Activated CD4-positive, alpha-beta T cell treated with anti-CD3 and anti-CD28 coated beads, Interleukin-2, amount 10 ng/mL, durations not matched to agents 24 days and 14 days (primary cell): Measurements from ENCODE around the gene PEAK1. TPM values are rescaled to one million over a fixed set of nuclear protein-coding genes. Genes with fewer than 3 reads are reported as not detected.

ENCODE experiments used
- DNase-seq: peaks from one replicate; pipeline ENCODE4 v3.0.0; 2022
- H3K27ac Mint-ChIP-seq: one replicate; pipeline ENCODE4 v1.8.0; 2022; ENCODE audit warnings: mild to moderate bottlenecking, mixed read lengths
- H3K27me3 Mint-ChIP-seq: one replicate; pipeline ENCODE4 v1.8.0; 2022; ENCODE audit warnings: mixed read lengths
- H3K36me3 Mint-ChIP-seq: one replicate; pipeline ENCODE4 v1.8.0; 2022; ENCODE audit warnings: low read depth, mild to moderate bottlenecking, mixed read lengths
- H3K4me1 Mint-ChIP-seq: one replicate; pipeline ENCODE4 v1.8.0; 2021; ENCODE audit warnings: mixed read lengths
- H3K4me3 Mint-ChIP-seq: one replicate; pipeline ENCODE4 v1.8.0; 2022; ENCODE audit warnings: mild to moderate bottlenecking, moderate library complexity, mixed read lengths
- H3K9me3 Mint-ChIP-seq: one replicate; pipeline ENCODE4 v1.8.0; 2021; ENCODE audit warnings: mixed read lengths
- intact Hi-C: fragments of 100-400 bp; cut with micrococcal nuclease; formaldehyde crosslinking; loops from one replicate; pipeline ENCODE4 v1.15.1; 2023
- total RNA-seq: library from RNA; stranded (reverse); gene quantifications from 2 replicates; pipeline ENCODE4 v1.2.3, GENCODE V29; 2022

Gene PEAK1
- total RNA-seq, 1 donor from 2014 or later: 25.9 TPM

DNA sequence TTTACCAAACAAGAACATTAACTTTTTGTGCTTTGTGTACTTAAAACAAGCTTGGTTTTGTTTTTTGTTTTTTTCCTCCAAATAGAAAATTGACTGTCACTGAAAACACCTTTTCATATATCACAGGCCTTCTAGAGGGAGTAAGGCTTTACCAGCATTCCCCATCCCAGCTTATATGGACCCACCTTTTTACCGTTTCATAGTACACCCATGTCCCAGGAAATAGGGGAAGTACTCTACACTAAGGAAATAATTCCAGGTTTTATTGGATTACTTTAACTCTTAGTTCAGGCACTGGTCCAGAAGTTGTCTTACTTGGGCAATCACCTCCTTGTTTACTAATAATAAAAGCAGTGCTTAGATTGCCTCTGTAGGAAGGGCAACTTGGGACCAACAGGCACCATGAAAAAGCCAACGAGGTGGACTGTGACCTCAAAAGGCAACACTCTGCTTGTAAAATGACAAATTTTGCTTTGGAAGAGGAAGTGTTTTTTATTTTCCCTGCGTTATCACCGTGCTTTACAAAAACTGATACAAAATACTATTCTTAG is 27.0 kb upstream of the PEAK1 start:
- Mint-ChIP-seq H3K36me3 (peaks cover 15% of the 10 kb centered on the region), H3K27me3 (no peaks in the 10 kb centered on the region), H3K4me1 (peaks cover 7% of the 10 kb centered on the region), H3K9me3 (no peaks in the 10 kb centered on the region), H3K4me3 (no peak overlapping the region), H3K27ac (no peak overlapping the region)
- no peak for DNase-seq
- intact Hi-C loops: no loop called here

DNA sequence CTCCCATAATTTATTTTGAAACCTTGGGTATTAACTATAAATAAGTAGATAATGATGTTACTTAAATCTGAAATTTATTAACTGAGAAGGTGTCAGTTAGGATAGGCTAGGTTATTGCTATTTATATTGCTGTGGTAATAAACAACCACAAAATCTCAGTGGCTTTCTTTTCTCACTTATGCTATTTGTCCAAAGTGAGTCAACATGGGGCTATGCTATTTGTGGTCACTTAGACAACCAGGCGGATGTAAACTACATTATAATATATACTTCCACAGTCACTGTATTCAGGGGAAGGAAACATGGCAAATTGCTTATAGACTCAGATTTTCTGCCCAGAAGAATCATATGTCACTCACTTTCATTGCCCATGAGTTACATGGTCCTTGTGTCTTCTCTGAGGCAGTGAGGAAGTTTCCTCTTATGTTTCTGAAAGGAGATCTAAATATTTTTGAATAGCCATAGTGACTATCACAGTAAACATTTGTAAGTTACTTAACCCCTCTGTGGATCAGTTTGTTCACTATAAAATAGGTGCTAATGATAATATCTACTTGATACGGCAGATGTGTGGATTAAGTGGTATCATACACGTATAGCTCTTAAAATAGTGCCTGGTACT is 20.6 kb upstream of the PEAK1 start:
- H3K9me3 Mint-ChIP-seq: no peaks in the 10 kb centered on the region
- intact Hi-C loops: no loop called here

DNA sequence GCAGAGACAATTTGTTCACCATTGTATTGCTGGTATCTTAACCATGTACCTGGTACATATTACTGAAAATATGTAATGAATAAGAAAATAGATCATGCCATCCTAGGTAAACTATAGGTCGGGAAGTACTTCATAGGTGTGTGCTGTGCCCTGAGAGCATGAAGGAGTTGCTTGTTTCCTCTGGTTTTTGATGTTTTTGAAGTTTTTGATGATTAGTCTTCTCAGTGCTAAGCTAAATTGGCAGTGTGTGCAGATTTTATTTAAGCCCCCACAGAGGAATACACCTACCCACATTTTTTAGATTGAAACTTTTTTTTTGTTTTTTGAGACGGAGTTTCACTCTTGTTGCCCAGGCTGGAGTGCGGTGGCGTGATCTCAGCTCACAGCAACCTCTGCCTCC is 17.4 kb upstream of the PEAK1 start:
- Mint-ChIP-seq H3K27me3 (no peaks in the 10 kb centered on the region), H3K4me1 (peaks cover 8% of the 10 kb centered on the region), H3K9me3 (no peaks in the 10 kb centered on the region), H3K4me3 (no peak overlapping the region), H3K36me3 (peaks cover 2% of the 10 kb centered on the region), H3K27ac (no peak overlapping the region)
- intact Hi-C loops: no loop called here
- no peak for DNase-seq

More for the DNA sequence above, 20.6 kb upstream of the PEAK1 start:
- Mint-ChIP-seq H3K27ac (no peak overlapping the region), H3K27me3 (no peaks in the 10 kb centered on the region), H3K36me3 (peaks cover 2% of the 10 kb centered on the region), H3K4me3 (no peak overlapping the region), H3K4me1 (peaks cover 8% of the 10 kb centered on the region)
- DNase-seq: no peak

DNA sequence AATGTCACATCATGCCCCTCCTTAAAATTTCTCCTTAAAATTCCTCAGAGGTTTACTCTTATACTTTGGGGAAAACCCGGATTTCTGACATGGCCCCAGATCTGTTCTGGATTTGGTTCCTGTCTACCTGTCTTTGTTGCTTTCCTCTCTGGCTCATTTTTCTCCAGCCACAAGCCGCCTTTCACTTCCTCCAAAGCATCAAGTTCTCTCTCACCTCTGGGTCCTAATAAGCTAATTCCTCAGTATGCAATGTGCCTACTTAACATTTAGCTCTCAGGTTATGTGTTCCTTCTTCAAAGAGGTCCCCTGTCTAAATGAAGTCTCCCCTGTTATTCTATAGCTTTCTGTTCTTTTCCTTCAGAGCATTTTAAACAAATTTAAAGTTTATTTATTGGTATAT is 16.9 kb upstream of the PEAK1 start:
- H3K27me3 Mint-ChIP-seq: no peaks in the 10 kb centered on the region
- peaks cover 2% of the 10 kb centered on the region for H3K36me3 Mint-ChIP-seq
- DNase-seq: no peak
- peaks cover 8% of the 10 kb centered on the region for H3K4me1 Mint-ChIP-seq
- H3K9me3 Mint-ChIP-seq: no peaks in the 10 kb centered on the region
- H3K27ac Mint-ChIP-seq: no peak overlapping the region
- intact Hi-C loops: no loop called here
- H3K4me3 Mint-ChIP-seq: no peak overlapping the region

DNA sequence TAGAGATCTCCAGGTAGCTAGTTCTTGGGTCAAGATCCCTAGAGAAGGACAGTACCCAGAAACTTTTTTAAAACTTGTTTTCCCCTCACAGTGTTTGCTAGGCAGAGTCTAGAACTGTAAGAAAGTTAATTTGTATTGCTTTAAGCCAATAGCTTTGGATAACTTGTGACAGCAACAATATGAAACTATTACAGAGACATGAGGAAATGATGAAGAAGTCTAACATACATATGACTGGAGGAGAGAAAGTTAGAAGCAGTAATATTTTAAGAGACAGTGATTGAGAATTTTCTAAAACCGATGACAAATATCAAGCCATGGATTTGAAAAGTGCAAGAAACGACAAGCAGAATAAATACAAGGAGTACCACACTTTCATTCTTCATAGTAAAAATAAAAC is 10.7 kb upstream of the PEAK1 start:
- no peaks in the 10 kb centered on the region for H3K27me3 Mint-ChIP-seq
- H3K9me3 Mint-ChIP-seq: no peaks in the 10 kb centered on the region
- peaks cover 7% of the 10 kb centered on the region for H3K36me3 Mint-ChIP-seq
- DNase-seq: no peak
- H3K4me1 Mint-ChIP-seq: peaks cover 24% of the 10 kb centered on the region
- no peak overlapping the region for H3K4me3 Mint-ChIP-seq
- H3K27ac Mint-ChIP-seq: peak overlapping the region; percentile 30
- intact Hi-C loops: no loop called here

DNA sequence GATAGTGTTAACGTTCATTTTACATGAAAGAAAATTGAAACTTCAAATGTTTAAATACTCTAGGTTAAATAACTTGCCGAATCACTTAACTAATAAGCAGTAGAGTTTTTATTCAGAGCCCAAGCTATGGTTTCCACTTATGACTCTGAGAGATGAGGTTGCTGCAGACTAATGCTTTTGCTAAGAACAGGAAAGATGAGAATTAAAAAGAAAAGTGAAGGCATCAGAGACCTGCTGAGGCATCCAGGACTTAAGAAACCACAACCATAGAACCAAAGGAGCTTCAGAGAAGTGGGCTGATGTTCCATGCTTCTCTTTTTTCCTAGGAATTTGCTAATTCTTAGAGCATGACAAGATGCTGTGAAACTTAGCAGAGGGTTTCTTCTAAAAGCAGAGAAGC is 10.3 kb upstream of the PEAK1 start:
- intact Hi-C loops: no loop called here
- H3K4me1 Mint-ChIP-seq: peaks cover 27% of the 10 kb centered on the region
- no peaks in the 10 kb centered on the region for H3K9me3 Mint-ChIP-seq
- peaks cover 7% of the 10 kb centered on the region for H3K36me3 Mint-ChIP-seq
- H3K27ac Mint-ChIP-seq: peak overlapping the region; percentile 30
- DNase-seq: no peak
- H3K27me3 Mint-ChIP-seq: no peaks in the 10 kb centered on the region
- no peak overlapping the region for H3K4me3 Mint-ChIP-seq

DNA sequence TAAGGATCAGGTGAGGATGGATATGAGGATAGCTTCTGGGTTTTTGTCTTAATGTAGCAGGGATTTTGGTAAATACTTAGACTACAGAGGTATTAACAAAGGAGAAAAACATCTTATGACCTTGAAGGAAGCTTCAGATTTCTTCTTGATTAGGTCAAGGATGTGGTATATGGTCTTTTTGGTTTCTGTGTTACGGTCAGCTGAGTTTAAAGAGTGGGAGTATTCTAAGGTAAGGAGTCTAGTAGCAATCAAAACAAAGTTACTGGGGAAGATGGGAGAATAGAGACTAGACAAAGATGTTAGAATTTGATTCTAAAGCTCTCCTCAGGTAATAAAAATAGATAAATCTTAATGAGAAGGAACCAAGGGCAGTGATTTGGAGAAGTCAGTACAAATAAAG is 7.0 kb upstream of the PEAK1 start:
- H3K27me3 Mint-ChIP-seq: no peaks in the 10 kb centered on the region
- no peaks in the 10 kb centered on the region for H3K9me3 Mint-ChIP-seq
- H3K27ac Mint-ChIP-seq: no peak overlapping the region
- intact Hi-C loops: no loop called here
- H3K4me3 Mint-ChIP-seq: peak overlapping the region; percentile 4
- no peak for DNase-seq
- peaks cover 9% of the 10 kb centered on the region for H3K36me3 Mint-ChIP-seq
- H3K4me1 Mint-ChIP-seq: peaks cover 39% of the 10 kb centered on the region

DNA sequence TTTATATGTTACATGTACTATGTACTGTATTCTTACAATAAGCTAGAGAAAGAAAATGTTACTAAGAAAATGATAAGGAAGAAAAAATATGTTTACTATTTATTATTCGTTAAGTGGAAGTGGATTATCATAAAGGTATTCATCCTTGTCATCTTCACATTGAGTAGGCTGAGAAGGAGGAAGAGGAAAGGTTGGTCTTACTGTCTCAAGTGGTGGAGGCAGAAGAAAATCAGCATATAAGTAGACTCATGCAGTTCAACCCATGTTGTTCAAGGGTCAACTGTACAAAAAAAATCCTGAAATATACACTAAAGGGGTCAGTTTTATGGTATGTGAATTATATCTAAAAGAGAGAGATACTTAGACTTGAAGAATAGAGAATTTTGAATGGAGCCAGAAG is 6.5 kb upstream of the PEAK1 start:
- Mint-ChIP-seq H3K4me1 (peaks cover 42% of the 10 kb centered on the region), H3K27ac (peak overlapping the region; percentile 51), H3K27me3 (no peaks in the 10 kb centered on the region), H3K4me3 (peak overlapping the region; percentile 4), H3K9me3 (no peaks in the 10 kb centered on the region), H3K36me3 (peaks cover 9% of the 10 kb centered on the region)
- DNase-seq: no peak
- intact Hi-C loops: no loop called here

DNA sequence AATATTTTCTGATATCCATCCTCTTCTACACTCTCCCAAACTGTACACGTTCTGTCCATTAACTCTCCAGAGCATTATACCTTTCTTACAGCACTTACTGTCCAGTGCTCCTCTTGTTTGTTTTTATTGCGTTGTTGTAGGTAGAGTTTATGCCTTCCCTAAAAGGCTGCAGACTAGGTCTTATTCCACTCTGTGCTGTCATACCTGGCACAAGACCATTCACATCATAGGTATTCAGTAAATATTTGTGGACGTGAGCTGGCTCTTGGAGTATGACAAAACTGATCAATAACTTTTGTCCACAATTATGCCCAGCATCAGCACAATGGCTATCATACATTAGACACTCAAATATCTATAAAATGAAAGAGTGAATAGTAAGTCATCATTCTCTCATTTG is 5.2 kb upstream of the PEAK1 start:
- Mint-ChIP-seq H3K36me3 (peaks cover 4% of the 10 kb centered on the region), H3K9me3 (no peaks in the 10 kb centered on the region), H3K4me3 (no peak overlapping the region), H3K27ac (no peak overlapping the region), H3K4me1 (peaks cover 35% of the 10 kb centered on the region), H3K27me3 (no peaks in the 10 kb centered on the region)
- no peak for DNase-seq
- intact Hi-C loops: no loop called here

DNA sequence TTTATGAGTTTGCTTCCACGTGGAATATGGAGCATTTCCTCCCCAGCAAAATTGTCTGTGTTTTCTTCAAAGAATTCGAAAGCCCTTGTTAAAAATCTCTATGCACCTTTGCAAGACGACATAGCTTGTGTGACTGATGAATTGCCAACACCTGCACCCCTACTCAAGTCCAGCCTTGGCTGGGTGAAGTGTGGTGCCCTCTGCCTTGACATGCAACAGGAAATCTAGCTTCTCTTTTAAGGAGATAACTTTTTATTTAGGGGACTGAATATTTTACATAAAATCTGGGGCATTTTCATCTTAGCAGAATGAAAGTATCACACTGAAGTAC is 1.4 kb upstream of the PEAK1 start:
- DNase-seq: peak; percentile 71
- intact Hi-C loops: loop anchor here (2.0 to 5.0 kb wide), 3 partner anchors 76 to 1969 kb away; partner anchors contain the start of gene SIN3A
- Mint-ChIP-seq H3K36me3 (peaks cover 8% of the 10 kb centered on the region), H3K27me3 (no peaks in the 10 kb centered on the region), H3K4me3 (peak overlapping the region; percentile 90), H3K9me3 (no peaks in the 10 kb centered on the region), H3K4me1 (peaks cover 36% of the 10 kb centered on the region), H3K27ac (peak overlapping the region; percentile 94)

DNA sequence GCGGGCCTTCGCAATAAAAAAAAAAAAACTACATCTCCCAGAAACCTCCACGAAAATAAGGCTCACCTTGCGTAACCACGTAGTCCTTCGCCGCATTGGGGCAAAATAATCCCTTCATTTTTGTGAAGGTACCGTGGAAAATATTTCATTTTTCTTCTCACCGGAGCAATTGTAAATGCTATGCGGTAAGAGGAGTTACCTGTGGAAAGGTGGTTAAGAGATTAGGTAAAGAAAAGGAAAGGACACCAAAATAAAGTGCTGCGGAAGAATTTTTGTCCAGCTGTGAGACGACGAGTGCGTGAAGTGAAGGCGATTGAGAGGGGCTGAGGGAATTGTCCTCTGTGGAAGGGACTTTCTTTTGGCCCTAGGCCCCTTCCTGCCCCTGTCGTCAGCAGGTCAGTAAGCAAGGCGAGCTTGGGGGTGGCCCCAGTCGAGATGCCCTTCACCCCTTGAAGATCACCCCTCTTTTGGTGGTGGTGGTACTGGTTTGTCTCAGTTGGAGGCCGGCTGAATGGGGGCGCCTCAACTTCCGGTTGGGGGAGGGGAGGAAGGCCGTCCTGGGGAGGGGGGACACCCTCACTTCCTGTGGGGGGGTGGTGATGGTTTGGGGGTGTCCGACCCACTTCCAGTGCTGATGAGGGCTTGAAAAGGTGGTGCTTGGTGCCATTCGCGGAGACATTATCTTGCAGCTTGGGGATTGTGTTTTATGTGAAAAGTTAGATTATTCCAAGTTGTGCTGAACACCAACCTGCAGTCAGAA is 886 bp upstream of the PEAK1 start, which contains the start of gene HMG20A:
HMG20A (plus strand) TSS at position 279 of the 760 bp plus-strand sequence. CDS start 37,520 bp downstream, outside the sequence.
- peaks cover 35% of the 10 kb centered on the region for H3K4me1 Mint-ChIP-seq
- intact Hi-C loops: loop anchor here (1.0 to 5.0 kb wide), 4 partner anchors 11 to 1968 kb away; partner anchors contain the start of gene SIN3A

DNA sequence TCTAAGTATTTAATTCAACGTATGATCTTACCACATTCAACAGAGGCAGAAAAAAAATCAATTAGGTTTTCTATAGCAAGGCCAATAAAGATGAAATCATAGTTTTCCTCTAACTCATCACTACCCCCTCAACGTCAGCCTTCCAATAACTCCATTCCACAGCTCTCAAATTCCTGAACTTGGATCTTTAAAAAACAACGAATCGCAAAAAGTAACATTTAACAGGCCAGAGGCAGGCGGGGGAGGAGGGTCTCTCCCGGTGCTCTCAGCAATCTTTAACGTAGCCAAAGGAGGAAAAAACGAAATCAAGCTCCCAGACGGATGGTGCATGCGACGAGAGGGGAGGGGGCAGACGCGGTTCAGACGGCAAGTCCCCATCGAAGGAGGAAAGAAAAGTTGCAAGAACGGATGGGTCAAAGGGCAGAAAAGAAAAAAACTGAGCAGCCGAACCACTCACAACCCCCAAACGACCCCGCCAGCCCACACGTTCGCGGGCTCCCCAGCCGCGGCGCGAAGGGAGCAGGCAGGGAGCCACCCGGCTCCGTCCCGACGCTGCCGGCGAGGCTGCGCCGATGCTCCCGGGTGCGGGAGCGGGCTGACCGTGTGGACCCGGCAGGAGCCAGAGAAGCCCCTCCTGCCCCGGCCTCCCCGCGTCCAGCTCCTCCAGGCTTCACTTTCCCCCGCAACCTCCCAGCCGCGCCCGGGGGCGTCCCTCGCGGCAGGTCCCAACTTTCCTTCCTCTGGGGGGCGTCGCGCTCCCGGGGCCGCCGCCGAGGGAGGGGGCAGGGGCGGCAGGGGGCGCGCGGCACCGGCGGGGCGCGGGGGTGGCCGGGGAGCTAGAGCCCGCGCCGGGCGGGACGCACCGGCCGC is 703 bp downstream of the PEAK1 start:
- Mint-ChIP-seq H3K27ac (peak overlapping the region; percentile 91), H3K9me3 (no peaks in the 10 kb centered on the region), H3K27me3 (no peaks in the 10 kb centered on the region), H3K4me1 (peaks cover 29% of the 10 kb centered on the region), H3K4me3 (peak overlapping the region; percentile 96), H3K36me3 (peaks cover 6% of the 10 kb centered on the region)
- DNase-seq: peak; percentile 81
- intact Hi-C loops: no loop called here

More for the DNA sequence above, 886 bp upstream of the PEAK1 start, which contains the start of gene HMG20A:
- H3K4me3 Mint-ChIP-seq: peak within 1 kb of the TSS; percentile 90
- no peaks in the 10 kb centered on the region for H3K9me3 Mint-ChIP-seq
- peaks cover 8% of the 10 kb centered on the region for H3K36me3 Mint-ChIP-seq
- peak within 1 kb of the TSS; percentile 94 for H3K27ac Mint-ChIP-seq
- DNase-seq: peak; percentile 86
- no peaks in the 10 kb centered on the region for H3K27me3 Mint-ChIP-seq

DNA sequence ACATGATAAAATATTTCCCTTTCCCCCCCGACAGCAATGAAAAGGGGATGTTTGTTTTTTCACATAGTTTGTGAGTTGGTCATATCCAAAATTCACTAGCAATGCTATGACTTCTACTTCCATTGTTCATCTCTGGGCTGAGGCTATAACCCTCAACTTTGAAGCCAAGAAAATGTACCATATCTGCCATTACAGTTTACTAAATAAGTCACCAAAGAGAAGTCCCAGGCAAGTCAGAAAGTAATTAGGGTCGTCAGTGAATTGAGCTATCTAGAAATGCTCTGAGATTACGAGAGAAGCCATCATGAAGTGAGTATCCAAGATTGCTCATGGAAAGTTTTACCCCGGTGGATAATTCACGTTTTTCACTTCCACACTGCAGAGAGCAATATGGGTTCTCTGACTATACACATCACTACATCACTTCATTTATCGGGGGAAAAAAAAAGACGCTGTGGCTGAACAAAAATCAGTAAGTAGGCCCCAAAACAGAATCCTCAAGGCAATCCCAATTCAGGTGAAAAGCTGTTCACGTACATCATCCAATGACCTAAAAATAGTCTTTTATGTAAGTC is 1.4 kb downstream of the PEAK1 start:
- intact Hi-C loops: no loop called here
- Mint-ChIP-seq H3K4me3 (peak overlapping the region; percentile 96), H3K36me3 (peaks cover 6% of the 10 kb centered on the region), H3K4me1 (peaks cover 24% of the 10 kb centered on the region), H3K27ac (peak overlapping the region; percentile 91), H3K9me3 (no peaks in the 10 kb centered on the region), H3K27me3 (no peaks in the 10 kb centered on the region)
- no peak for DNase-seq
